ENCODE measurements around the gene PRKACA.

The PRKACA gene

GRCh38 chr19:14097532-14098151, 19.9 kb downstream of the PRKACA start:
- Histone ChIP-seq H3K36me3 (ENCODE audit: insufficient read depth, insufficient read length, low read length) (peaks cover 41% of the 10 kb centered on the region), H3K27me3 (ENCODE audit: insufficient read depth, insufficient read length) (no peaks in the 10 kb centered on the region), H3K4me1 (ENCODE audit: insufficient read depth, insufficient read length) (no peaks in the 10 kb centered on the region), H3K4me3 (ENCODE audit: insufficient read length, low read depth) (no peak overlapping the region), H3K9me3 (ENCODE audit: insufficient read depth, low read length) (peaks cover 10% of the 10 kb centered on the region), H3K9ac (ENCODE audit: insufficient read length, low read depth) (no peak overlapping the region)
- DNase-seq (ENCODE audit: low read depth, low spot score), result no peak
- TF ChIP-seq YY1 (IDR thresholded peaks at IDR 0.05; ENCODE audit: insufficient read depth, insufficient read length) (no peak), ZNF274 (IDR thresholded peaks at IDR 0.05; ENCODE audit: low read depth, low read length) (no peak), SUZ12 (IDR thresholded peaks at IDR 0.05; ENCODE audit: extremely low read depth, insufficient read depth, insufficient read length) (no peak)

GRCh38 chr19:14096272-14096992, 21.1 kb downstream of the PRKACA start:
- Histone ChIP-seq H3K4me1 (ENCODE audit: insufficient read depth, insufficient read length) (no peaks in the 10 kb centered on the region), H3K9me3 (ENCODE audit: insufficient read depth, low read length) (peaks cover 10% of the 10 kb centered on the region), H3K9ac (ENCODE audit: insufficient read length, low read depth) (no peak overlapping the region), H3K27me3 (ENCODE audit: insufficient read depth, insufficient read length) (no peaks in the 10 kb centered on the region), H3K4me3 (ENCODE audit: insufficient read length, low read depth) (no peak overlapping the region), H3K36me3 (ENCODE audit: insufficient read depth, insufficient read length, low read length) (peaks cover 33% of the 10 kb centered on the region)
- TF ChIP-seq SUZ12 (IDR thresholded peaks at IDR 0.05; ENCODE audit: extremely low read depth, insufficient read depth, insufficient read length), result no peak
- no peak for TF ChIP-seq YY1 (IDR thresholded peaks at IDR 0.05; ENCODE audit: insufficient read depth, insufficient read length)
- no peak for TF ChIP-seq ZNF274 (IDR thresholded peaks at IDR 0.05; ENCODE audit: low read depth, low read length)
- DNase-seq (ENCODE audit: low read depth, low spot score), result no peak

- TF ChIP-seq SUZ12 (IDR thresholded peaks at IDR 0.05; ENCODE audit: extremely low read depth, insufficient read depth, insufficient read length) (no peak), YY1 (IDR thresholded peaks at IDR 0.05; ENCODE audit: insufficient read depth, insufficient read length) (no peak), ZNF274 (IDR thresholded peaks at IDR 0.05; ENCODE audit: low read depth, low read length) (no peak)
- Histone ChIP-seq H3K9ac (ENCODE audit: insufficient read length, low read depth) (no peak overlapping the region), H3K4me1 (ENCODE audit: insufficient read depth, insufficient read length) (no peaks in the 10 kb centered on the region), H3K36me3 (ENCODE audit: insufficient read depth, insufficient read length, low read length) (peaks cover 25% of the 10 kb centered on the region), H3K27me3 (ENCODE audit: insufficient read depth, insufficient read length) (no peaks in the 10 kb centered on the region), H3K9me3 (ENCODE audit: insufficient read depth, low read length) (peaks cover 10% of the 10 kb centered on the region), H3K4me3 (ENCODE audit: insufficient read length, low read depth) (no peak overlapping the region)
- DNase-seq (ENCODE audit: low read depth, low spot score), result no peak
Observed at GRCh38 chr19:14094854-14095253, 22.7 kb downstream of the PRKACA start.

GRCh38 chr19:14093117-14093823, 24.3 kb downstream of the PRKACA start:
- Histone ChIP-seq H3K27me3 (ENCODE audit: insufficient read depth, insufficient read length) (no peaks in the 10 kb centered on the region), H3K4me3 (ENCODE audit: insufficient read length, low read depth) (no peak overlapping the region), H3K4me1 (ENCODE audit: insufficient read depth, insufficient read length) (peaks cover 6% of the 10 kb centered on the region), H3K9me3 (ENCODE audit: insufficient read depth, low read length) (peaks cover 10% of the 10 kb centered on the region), H3K36me3 (ENCODE audit: insufficient read depth, insufficient read length, low read length) (peaks cover 30% of the 10 kb centered on the region), H3K9ac (ENCODE audit: insufficient read length, low read depth) (no peak overlapping the region)
- TF ChIP-seq SUZ12 (IDR thresholded peaks at IDR 0.05; ENCODE audit: extremely low read depth, insufficient read depth, insufficient read length), result no peak
- TF ChIP-seq ZNF274 (IDR thresholded peaks at IDR 0.05; ENCODE audit: low read depth, low read length), result no peak
- no peak for TF ChIP-seq YY1 (IDR thresholded peaks at IDR 0.05; ENCODE audit: insufficient read depth, insufficient read length)
- DNase-seq (ENCODE audit: low read depth, low spot score), result no peak

GRCh38 chr19:14091813-14092462, 25.6 kb downstream of the PRKACA start:
- TF ChIP-seq ZNF274 (IDR thresholded peaks at IDR 0.05; ENCODE audit: low read depth, low read length) (no peak), YY1 (IDR thresholded peaks at IDR 0.05; ENCODE audit: insufficient read depth, insufficient read length) (no peak)
- peaks cover 6% of the 10 kb centered on the region for H3K4me1 ChIP-seq (ENCODE audit: insufficient read depth, insufficient read length)
- H3K27me3 ChIP-seq (ENCODE audit: insufficient read depth, insufficient read length), result no peaks in the 10 kb centered on the region
- peak overlapping the region; percentile 81 for H3K9ac ChIP-seq (ENCODE audit: insufficient read length, low read depth)
- H3K4me3 ChIP-seq (ENCODE audit: insufficient read length, low read depth), result peak overlapping the region; percentile 54
- H3K36me3 ChIP-seq (ENCODE audit: insufficient read depth, insufficient read length, low read length), result peaks cover 30% of the 10 kb centered on the region
- peaks cover 10% of the 10 kb centered on the region for H3K9me3 ChIP-seq (ENCODE audit: insufficient read depth, low read length)
- DNase-seq (ENCODE audit: low read depth, low spot score), result no peak

- TF ChIP-seq YY1 (IDR thresholded peaks at IDR 0.05; ENCODE audit: insufficient read depth, insufficient read length) (no peak), ZNF274 (IDR thresholded peaks at IDR 0.05; ENCODE audit: low read depth, low read length) (no peak), SUZ12 (IDR thresholded peaks at IDR 0.05; ENCODE audit: extremely low read depth, insufficient read depth, insufficient read length) (no peak)
- Histone ChIP-seq H3K27me3 (ENCODE audit: insufficient read depth, insufficient read length) (no peaks in the 10 kb centered on the region), H3K9ac (ENCODE audit: insufficient read length, low read depth) (peak overlapping the region; percentile 81), H3K9me3 (ENCODE audit: insufficient read depth, low read length) (peaks cover 10% of the 10 kb centered on the region), H3K4me1 (ENCODE audit: insufficient read depth, insufficient read length) (peaks cover 6% of the 10 kb centered on the region), H3K4me3 (ENCODE audit: insufficient read length, low read depth) (peak overlapping the region; percentile 54), H3K36me3 (ENCODE audit: insufficient read depth, insufficient read length, low read length) (peaks cover 28% of the 10 kb centered on the region)
- DNase-seq (ENCODE audit: low read depth, low spot score), result no peak
Observed at GRCh38 chr19:14091081-14091812, 26.3 kb downstream of the PRKACA start.
